Dermis microvascular lymphatic vessel endothelial cell (primary cell): ENCODE data around the gene HFM1. TPM values are rescaled to one million over a fixed set of nuclear protein-coding genes. Genes with fewer than 3 reads are reported as not detected.
"Not testable (repeated sequence)": the region's sequence is repeated elsewhere in the genome, so short reads cannot be mapped to it uniquely, and the experiment has no call there.

Experiments used
- DNase-seq, 2 donors: peaks; one replicate each; pipeline versions ENCODE4 v3.0.0 to v3.0.0-alpha.2; 2010; ENCODE audit warnings: low read depth in 2 of 2
- total RNA-seq: library from RNA; depleted of rRNA; stranded (reverse); fragments of >200 nt; gene quantifications from 2 replicates; pipeline ENCODE4 v1.2.1, GENCODE V29; 2014

The HFM1 gene
- total RNA-seq, 1 donor from 2014 or later, result under 0.01 TPM

GRCh38 chr1:91381844-91382243 is 22.8 kb downstream of the HFM1 start:
- DNase-seq, result no peak

- DNase-seq, result no peak
These were observed 30.6 kb downstream of the HFM1 start for GRCh38 chr1:91374086-91374485.

- DNase-seq, result not testable (repeated sequence)
These were observed 32.4 kb downstream of the HFM1 start for GRCh38 chr1:91372230-91372629.

GRCh38 chr1:91349524-91349923 is 55.1 kb downstream of the HFM1 start:
- no peak for DNase-seq

GRCh38 chr1:91346824-91347223 is 57.8 kb downstream of the HFM1 start:
- DNase-seq, result no peak

- no peak for DNase-seq
These were observed 59.1 kb downstream of the HFM1 start for GRCh38 chr1:91345395-91346005.

GRCh38 chr1:91338501-91338900 is 66.1 kb downstream of the HFM1 start:
- DNase-seq, result no peak

- no peak for DNase-seq
These were observed 69.0 kb downstream of the HFM1 start for GRCh38 chr1:91335603-91336002.

GRCh38 chr1:91334856-91335255 is 69.8 kb downstream of the HFM1 start:
- no peak for DNase-seq

- DNase-seq, result no peak
These were observed 79.2 kb downstream of the HFM1 start for GRCh38 chr1:91325456-91325855.

- DNase-seq, result no peak
These were observed 90.0 kb downstream of the HFM1 start for GRCh38 chr1:91314643-91315042.

- DNase-seq, result no peak
These were observed 93.0 kb downstream of the HFM1 start for GRCh38 chr1:91311672-91312071.

- DNase-seq, result no peak
These were observed 96.1 kb downstream of the HFM1 start for GRCh38 chr1:91308544-91308943.

- no peak for DNase-seq
These were observed 96.7 kb downstream of the HFM1 start for GRCh38 chr1:91307784-91308409.

GRCh38 chr1:91303165-91303564 is 101.5 kb downstream of the HFM1 start:
- DNase-seq, result no peak

- not testable (repeated sequence) for DNase-seq
These were observed 115.6 kb downstream of the HFM1 start for GRCh38 chr1:91288843-91289553.

- not testable (repeated sequence) for DNase-seq
These were observed 117.7 kb downstream of the HFM1 start for GRCh38 chr1:91286962-91287317.

GRCh38 chr1:91286259-91286961 is 118.2 kb downstream of the HFM1 start:
- not testable (repeated sequence) for DNase-seq

- no peak for DNase-seq
These were observed 121.3 kb downstream of the HFM1 start for GRCh38 chr1:91283421-91283726.

- peak; percentile 55 to 74 for DNase-seq
These were observed 121.8 kb downstream of the HFM1 start for GRCh38 chr1:91282695-91283420.

- DNase-seq, result no peak
These were observed 122.9 kb downstream of the HFM1 start for GRCh38 chr1:91281782-91282181.

GRCh38 chr1:91278754-91279153 is 125.9 kb downstream of the HFM1 start:
- DNase-seq, result peak in 1 of 2 donors; percentile 23
